ENCODE measurements around the gene RNF145. TPM values are rescaled to one million over a fixed set of nuclear protein-coding genes. Genes with fewer than 3 reads are reported as not detected.
"Not testable (repeated sequence)": the region's sequence is repeated elsewhere in the genome, so short reads cannot be mapped to it uniquely, and the experiment has no call there.

RNF145 gene
- total RNA-seq, 1 experiment from 2014 or later, result 44.4 TPM

DNA sequence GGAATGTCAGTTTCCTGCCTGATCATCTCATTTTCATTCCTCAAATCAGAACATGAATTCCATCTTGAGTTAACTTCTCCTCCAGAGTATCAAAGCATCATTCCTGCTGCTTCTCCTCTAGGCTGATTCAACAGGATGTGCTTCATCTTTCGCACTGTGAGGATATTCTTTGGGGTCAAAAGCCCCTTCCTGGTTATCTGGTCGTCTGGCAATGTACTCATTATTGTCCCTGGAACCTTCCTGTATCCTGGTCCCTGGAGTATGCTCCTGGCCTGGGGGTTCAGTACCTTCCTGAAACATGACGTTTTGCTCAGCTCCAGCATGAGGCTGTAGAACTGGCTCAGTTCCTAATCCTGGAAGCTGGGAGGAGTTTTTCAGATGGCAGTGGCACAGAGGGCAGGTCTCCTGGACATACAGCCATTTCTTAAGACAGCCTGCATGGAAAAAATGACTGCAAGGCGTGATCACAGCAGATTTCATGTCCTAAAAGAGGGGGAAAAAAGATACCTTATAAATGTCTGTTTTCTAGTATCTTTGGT, 50.7 kb downstream of the RNF145 start:
- not testable (repeated sequence) for DNase-seq (ENCODE audit: low read depth)

GRCh38 chr5:159157552-159157951, 51.8 kb downstream of the RNF145 start:
- no peak for DNase-seq (ENCODE audit: low read depth)

GRCh38 chr5:159156426-159157238, 52.7 kb downstream of the RNF145 start:
- peak; percentile 69 for DNase-seq (ENCODE audit: low read depth)

GRCh38 chr5:159155960-159156359, 53.4 kb downstream of the RNF145 start:
- no peak for DNase-seq (ENCODE audit: low read depth)

DNA sequence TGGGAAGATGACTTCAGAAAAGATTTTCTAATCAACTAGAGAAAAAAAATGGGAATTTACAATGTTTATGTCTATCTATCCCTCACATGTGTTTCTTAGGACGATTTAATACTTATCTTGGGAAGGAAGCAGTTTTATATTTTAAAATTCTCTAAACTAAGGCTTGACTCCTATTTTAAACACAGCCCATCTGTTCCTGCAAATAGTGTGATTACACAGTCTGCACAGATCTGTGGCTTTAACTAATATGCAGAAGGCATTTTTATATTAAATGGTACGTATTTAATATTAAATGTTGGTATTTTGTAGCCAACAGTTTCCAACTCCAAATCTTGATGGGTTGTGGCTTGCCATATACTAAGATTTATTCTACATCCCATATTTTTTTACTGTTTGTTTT, 56.5 kb downstream of the RNF145 start:
- DNase-seq (ENCODE audit: low read depth), result no peak

DNA sequence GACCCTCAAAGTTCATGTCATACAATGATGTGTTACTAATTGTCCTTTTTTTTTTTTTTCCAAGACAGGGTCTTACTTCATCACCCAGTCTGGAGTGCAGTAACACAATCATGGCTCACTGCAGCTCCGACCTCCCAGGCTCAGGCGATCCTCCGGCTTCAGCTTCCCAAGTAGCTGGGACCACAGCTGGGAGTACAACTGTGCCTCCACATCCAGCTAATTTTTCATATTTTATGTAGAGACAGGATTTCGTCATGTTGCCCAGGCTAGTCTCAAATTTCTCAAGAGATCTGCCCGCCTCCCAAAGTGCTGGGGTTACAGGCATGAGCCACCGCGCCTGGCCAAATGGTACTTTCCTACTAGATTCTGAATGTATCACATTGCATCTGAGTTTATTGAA, 60.3 kb downstream of the RNF145 start:
- peak; percentile 70 for DNase-seq (ENCODE audit: low read depth)

- DNase-seq (ENCODE audit: low read depth), result no peak
Observed at GRCh38 chr5:159147976-159148375, 61.4 kb downstream of the RNF145 start.

GRCh38 chr5:159146839-159147238, 62.5 kb downstream of the RNF145 start:
- DNase-seq (ENCODE audit: low read depth), result no peak

- not testable (repeated sequence) for DNase-seq (ENCODE audit: low read depth)
Observed at GRCh38 chr5:159145160-159145559, 64.2 kb downstream of the RNF145 start.

GRCh38 chr5:159139802-159140201, 69.6 kb downstream of the RNF145 start:
- no peak for DNase-seq (ENCODE audit: low read depth)

- DNase-seq (ENCODE audit: low read depth), result peak; percentile 67
Observed at GRCh38 chr5:159135896-159136531, 73.3 kb downstream of the RNF145 start.

DNA sequence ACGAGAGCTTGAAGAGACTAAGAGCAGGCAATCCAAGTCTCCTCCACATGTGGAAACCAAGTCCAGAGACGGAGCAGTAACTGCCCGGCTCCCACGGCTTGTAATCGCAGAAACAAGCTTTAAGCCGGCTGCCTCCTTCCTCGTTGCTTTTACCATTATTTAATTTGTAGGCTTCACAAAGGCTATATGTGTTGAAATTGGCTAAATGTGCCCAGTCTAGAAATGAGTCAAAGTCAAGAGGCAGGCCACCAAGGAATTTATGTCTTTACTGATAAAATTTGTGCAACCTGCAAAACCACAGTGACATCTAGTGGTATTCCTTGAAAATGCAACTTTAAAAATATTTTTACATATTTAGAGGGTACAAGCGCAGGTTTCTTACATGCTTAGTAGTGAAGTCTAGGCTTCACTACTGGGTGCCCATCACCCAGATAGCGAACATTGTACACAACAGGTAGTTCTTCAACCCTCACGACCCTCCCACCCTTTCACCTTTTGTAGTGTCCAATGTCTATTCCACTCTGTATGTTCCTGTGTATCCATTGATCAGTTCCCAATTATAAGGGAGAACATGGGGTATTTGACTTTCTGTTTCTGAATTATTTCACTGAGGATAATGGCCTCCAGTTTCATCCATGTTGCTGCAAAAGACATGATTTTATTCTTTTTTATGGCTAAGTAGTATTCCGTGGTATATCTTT, 76.2 kb downstream of the RNF145 start:
- peak; percentile 64 for DNase-seq (ENCODE audit: low read depth)

DNA sequence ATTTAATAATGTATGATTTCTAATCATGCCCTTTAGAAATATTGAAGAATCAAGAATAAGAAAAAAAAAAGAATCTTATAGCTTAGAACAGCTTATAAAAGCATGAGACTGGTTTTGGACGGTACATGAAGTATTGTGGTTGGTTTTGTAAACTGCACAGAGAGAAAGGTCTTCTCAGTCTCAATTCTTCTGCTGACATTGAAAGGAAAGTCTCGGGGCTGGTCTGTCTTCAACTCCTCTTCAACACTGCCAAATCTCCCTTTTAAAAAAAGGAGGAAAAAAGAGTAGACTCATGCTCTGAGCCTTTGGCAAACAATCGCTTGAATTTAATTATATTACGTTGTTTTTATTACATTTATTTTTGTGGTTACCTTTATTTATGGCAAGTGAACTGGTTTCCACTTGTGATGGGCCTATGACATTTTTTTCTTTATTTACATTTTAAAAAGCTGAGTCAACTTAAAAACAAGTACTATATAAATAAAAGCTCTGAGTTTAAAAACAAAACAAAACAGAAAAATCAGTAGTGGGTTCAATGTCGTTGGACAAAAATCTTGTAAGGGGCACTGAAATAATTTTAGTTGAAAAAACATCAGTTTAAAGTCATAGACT, 76.8 kb downstream of the RNF145 start:
- DNase-seq (ENCODE audit: low read depth), result no peak

DNA sequence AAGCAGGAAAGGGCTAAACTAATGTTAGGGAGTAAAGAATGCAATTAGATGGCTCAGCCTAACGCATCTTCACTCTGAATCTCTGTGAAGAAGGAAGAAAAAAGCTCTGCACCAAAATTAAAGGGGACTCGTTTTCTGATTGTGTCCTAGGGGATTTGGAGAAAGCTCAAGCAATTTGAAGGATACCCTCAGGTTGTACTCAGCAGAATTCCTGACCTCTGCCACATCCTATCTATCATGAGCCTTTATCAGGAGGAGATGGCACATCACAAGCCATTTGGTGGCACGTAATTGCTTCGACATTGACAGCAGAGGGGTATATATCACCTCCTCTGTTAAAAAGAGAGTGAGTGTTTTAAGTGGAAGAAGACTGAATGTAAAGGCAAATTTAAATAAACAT, 77.4 kb downstream of the RNF145 start:
- no peak for DNase-seq (ENCODE audit: low read depth)

- DNase-seq (ENCODE audit: low read depth), result no peak
Observed at GRCh38 chr5:159130871-159131270, 78.5 kb downstream of the RNF145 start.

- DNase-seq (ENCODE audit: low read depth), result no peak
Observed at GRCh38 chr5:159128070-159128541, 81.2 kb downstream of the RNF145 start.

DNA sequence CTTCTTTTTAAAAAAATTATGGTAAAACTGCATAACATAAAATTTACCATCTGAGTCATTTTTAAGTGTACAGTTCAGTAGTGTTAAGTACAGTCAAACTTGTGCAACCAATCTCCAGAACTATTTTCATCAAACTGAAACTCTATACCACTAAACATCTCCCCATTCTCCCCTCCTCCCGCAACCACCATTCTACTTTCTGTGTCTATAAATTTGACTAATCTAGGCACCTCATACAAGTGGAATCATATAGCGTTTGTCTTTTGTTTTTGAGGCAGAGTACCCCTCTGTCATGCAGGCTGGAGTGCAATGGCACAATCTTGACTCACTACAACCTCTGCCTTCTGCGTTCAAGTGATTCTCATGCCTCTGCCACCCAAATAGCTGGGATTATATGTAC, 85.7 kb downstream of the RNF145 start:
- DNase-seq (ENCODE audit: low read depth), result no peak

GRCh38 chr5:159123189-159123588, 86.2 kb downstream of the RNF145 start:
- no peak for DNase-seq (ENCODE audit: low read depth)

DNA sequence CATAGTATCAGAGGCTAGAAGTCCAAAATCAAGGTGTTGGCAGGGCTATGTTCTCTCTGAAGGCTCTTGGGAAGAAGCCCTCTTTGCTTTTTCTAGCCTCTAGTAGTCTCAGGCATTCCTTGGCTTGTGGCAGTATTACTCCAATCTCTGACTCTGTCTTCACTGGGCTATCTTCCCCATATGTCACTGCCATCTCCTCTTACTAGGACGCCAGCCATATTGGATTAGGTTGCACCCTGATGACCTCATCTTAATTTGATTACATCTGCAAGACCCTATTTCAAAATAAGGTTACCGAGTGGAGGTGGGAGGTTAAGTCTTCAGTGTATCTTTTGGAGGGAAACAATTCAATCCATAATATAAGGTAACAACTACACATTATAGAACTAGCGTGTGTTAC, 88.3 kb downstream of the RNF145 start:
- no peak for DNase-seq (ENCODE audit: low read depth)

- no peak for DNase-seq (ENCODE audit: low read depth)
Observed at GRCh38 chr5:159120446-159120845, 88.9 kb downstream of the RNF145 start.

DNA sequence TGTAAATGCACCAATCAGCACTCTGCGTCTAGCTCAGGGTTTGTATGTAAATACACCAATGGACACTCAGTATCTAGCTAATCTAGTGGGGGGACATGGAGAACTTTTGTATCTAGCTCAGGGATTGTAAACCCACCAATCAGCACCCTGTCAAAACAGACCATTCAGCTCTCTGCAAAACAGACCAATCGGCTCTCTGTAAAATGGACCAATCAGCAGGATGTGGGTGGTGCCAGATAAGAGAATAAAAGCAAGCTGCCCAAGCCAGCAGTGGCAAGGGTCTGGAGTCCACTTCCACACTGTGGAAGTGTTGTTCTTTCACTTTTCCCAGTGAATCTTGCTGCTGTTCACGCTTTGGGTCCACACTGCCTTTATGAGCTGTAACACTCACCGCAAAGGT, 89.5 kb downstream of the RNF145 start:
- DNase-seq (ENCODE audit: low read depth), result not testable (repeated sequence)
